ENCODE results near the gene PCNX3.

The PCNX3 gene

GRCh38 chr11:65640483-65641296, 25.1 kb downstream of the PCNX3 start:
- DNase-seq (ENCODE audit: low read depth), result peak; percentile 33

GRCh38 chr11:65641297-65642013, 25.9 kb downstream of the PCNX3 start:
- DNase-seq (ENCODE audit: low read depth), result no peak

- DNase-seq (ENCODE audit: low read depth), result no peak
Measured at GRCh38 chr11:65642014-65642671, 26.6 kb downstream of the PCNX3 start.

- DNase-seq (ENCODE audit: low read depth), result no peak
Measured at GRCh38 chr11:65643971-65644370, 28.4 kb downstream of the PCNX3 start.

- DNase-seq (ENCODE audit: low read depth), result no peak
Measured at GRCh38 chr11:65644837-65645236, 29.3 kb downstream of the PCNX3 start.

GRCh38 chr11:65645710-65646109, 30.1 kb downstream of the PCNX3 start:
- no peak for DNase-seq (ENCODE audit: low read depth)

GRCh38 chr11:65646288-65646957, 30.8 kb downstream of the PCNX3 start:
- DNase-seq (ENCODE audit: low read depth), result no peak

GRCh38 chr11:65646958-65647701, 31.6 kb downstream of the PCNX3 start:
- no peak for DNase-seq (ENCODE audit: low read depth)

GRCh38 chr11:65648997-65649493, 33.5 kb downstream of the PCNX3 start:
- no peak for DNase-seq (ENCODE audit: low read depth)

- no peak for DNase-seq (ENCODE audit: low read depth)
Measured at GRCh38 chr11:65649656-65650546, 34.3 kb downstream of the PCNX3 start.

GRCh38 chr11:65650547-65651338, 35.2 kb downstream of the PCNX3 start:
- no peak for DNase-seq (ENCODE audit: low read depth)

- DNase-seq (ENCODE audit: low read depth), result no peak
Measured at GRCh38 chr11:65651339-65651588, 35.7 kb downstream of the PCNX3 start.

GRCh38 chr11:65651589-65652510, 36.3 kb downstream of the PCNX3 start:
- DNase-seq (ENCODE audit: low read depth), result no peak

GRCh38 chr11:65652511-65653228, 37.1 kb downstream of the PCNX3 start:
- DNase-seq (ENCODE audit: low read depth), result peak; percentile 94

- no peak for DNase-seq (ENCODE audit: low read depth)
Measured at GRCh38 chr11:65653229-65654225, 38.0 kb downstream of the PCNX3 start.

Measured in activated T-cell treated with anti-CD3 and anti-CD28 coated beads for 1 hour (primary cell).